Neural crest cell (in vitro differentiated cells): Measurements from ENCODE around the gene LCOR. TPM values are rescaled to one million over a fixed set of nuclear protein-coding genes. Genes with fewer than 3 reads are reported as not detected.

Source experiments
- DNase-seq: peaks from one replicate; pipeline ENCODE4 v3.0.0; 2021; ENCODE audit warnings: low read depth, mixed read lengths, low spot score
- H3K27ac Mint-ChIP-seq: one replicate; pipeline ENCODE4 v1.8.0; 2021; ENCODE audit warnings: mild to moderate bottlenecking, mixed read lengths; ENCODE audit not compliant: unreplicated experiment
- H3K27me3 Mint-ChIP-seq: 2 replicates; pipeline ENCODE4 v1.8.0; 2021; ENCODE audit warnings: low read depth, mild to moderate bottlenecking, mixed read lengths
- H3K36me3 Mint-ChIP-seq: 2 replicates; pipeline ENCODE4 v1.8.0; 2021; ENCODE audit warnings: low read depth, mild to moderate bottlenecking, mixed read lengths
- H3K4me1 Mint-ChIP-seq: 2 replicates; pipeline ENCODE4 v1.8.0; 2021; ENCODE audit warnings: mixed read lengths
- H3K4me3 Mint-ChIP-seq: one replicate; pipeline ENCODE4 v1.8.0; 2021; ENCODE audit warnings: mild to moderate bottlenecking, mixed read lengths
- H3K9me3 Mint-ChIP-seq: 2 replicates; pipeline ENCODE4 v1.8.0; 2021; ENCODE audit warnings: mixed read lengths
- CTCF ChIP-seq: fragments of 200-600 bp; sonication (generic); conservative IDR thresholded peaks from 2 replicates; pipeline ENCODE4 v1.5.0; 2021; ENCODE audit warnings: antibody characterized with exemption, mild to moderate bottlenecking
- total RNA-seq: library from RNA; stranded (reverse); gene quantifications from 2 replicates; pipeline ENCODE4 v1.2.1, GENCODE V29; 2021

The LCOR gene
- total RNA-seq, 1 donor from 2014 or later, result 54.4 TPM

GRCh38 chr10:96972264-96972663 lies 140.2 kb downstream of the LCOR start:
- Mint-ChIP-seq H3K4me3 (no peak overlapping the region), H3K9me3 (no peaks in the 10 kb centered on the region), H3K36me3 (no peaks in the 10 kb centered on the region), H3K27ac (no peak overlapping the region), H3K27me3 (no peaks in the 10 kb centered on the region), H3K4me1 (peaks cover 16% of the 10 kb centered on the region)
- DNase-seq, result no peak
- TF ChIP-seq CTCF, result no peak

DNA sequence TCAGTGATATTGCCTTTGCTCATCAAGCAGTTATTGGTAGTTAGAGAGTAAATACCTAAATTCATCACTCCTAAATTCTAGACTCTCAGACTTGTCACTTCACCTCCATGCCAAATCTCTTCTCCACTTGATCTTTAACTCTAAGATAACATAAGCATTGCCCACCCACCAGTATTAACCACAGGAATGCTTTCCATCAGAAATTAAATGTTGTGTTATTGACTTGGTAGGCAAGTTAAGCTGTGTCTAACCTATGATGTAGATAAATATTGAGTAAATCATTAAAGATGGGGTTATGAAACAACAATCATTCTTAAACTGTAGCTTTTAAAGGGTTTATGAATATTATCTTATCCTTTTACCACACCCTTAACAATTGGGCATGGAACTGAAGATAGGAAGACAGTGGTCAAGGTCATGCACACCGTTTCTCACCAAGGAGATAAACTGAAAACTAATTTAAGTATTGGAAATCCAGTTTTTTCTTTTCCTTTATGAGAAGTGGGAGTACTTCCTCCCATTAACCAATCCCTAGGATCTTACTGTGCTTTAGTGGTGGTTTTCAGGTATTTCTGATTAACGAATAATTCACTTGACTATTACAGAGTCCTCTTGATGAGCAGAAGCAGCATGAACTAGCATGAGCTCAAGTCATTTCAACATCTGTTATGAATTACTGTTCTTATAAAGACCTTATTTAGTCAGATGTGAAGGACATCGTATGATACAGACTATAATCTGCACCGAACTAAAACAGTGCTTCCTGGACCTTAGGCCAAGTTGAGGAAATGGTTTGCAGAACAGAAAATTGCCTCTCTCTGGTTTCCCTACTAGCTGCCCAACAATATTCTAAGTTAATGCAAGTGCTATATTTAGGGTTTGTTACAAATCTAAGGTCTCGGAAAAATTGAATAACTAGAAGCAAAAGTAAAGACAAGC lies 142.0 kb downstream of the LCOR start:
- no peaks in the 10 kb centered on the region for H3K9me3 Mint-ChIP-seq
- TF ChIP-seq CTCF, result no peak
- no peak overlapping the region for H3K27ac Mint-ChIP-seq
- no peaks in the 10 kb centered on the region for H3K27me3 Mint-ChIP-seq
- no peak overlapping the region for H3K4me3 Mint-ChIP-seq
- peaks cover 16% of the 10 kb centered on the region for H3K4me1 Mint-ChIP-seq
- H3K36me3 Mint-ChIP-seq, result no peaks in the 10 kb centered on the region
- DNase-seq, result no peak

- H3K9me3 Mint-ChIP-seq, result no peaks in the 10 kb centered on the region
- no peak for TF ChIP-seq CTCF
- H3K4me3 Mint-ChIP-seq, result no peak overlapping the region
- no peaks in the 10 kb centered on the region for H3K27me3 Mint-ChIP-seq
- peaks cover 16% of the 10 kb centered on the region for H3K4me1 Mint-ChIP-seq
- no peak for DNase-seq
- no peak overlapping the region for H3K27ac Mint-ChIP-seq
- H3K36me3 Mint-ChIP-seq, result no peaks in the 10 kb centered on the region
Observed at GRCh38 chr10:96975136-96975535, 143.0 kb downstream of the LCOR start.

- Mint-ChIP-seq H3K27me3 (no peaks in the 10 kb centered on the region), H3K9me3 (no peaks in the 10 kb centered on the region), H3K27ac (no peak overlapping the region), H3K4me1 (peaks cover 3% of the 10 kb centered on the region), H3K4me3 (no peak overlapping the region), H3K36me3 (peaks cover 24% of the 10 kb centered on the region)
- DNase-seq, result no peak
- no peak for TF ChIP-seq CTCF
Observed at GRCh38 chr10:96978621-96979154, 146.6 kb downstream of the LCOR start.

- H3K4me1 Mint-ChIP-seq, result peaks cover 23% of the 10 kb centered on the region
- no peak for TF ChIP-seq CTCF
- H3K27ac Mint-ChIP-seq, result no peak overlapping the region
- H3K9me3 Mint-ChIP-seq, result no peaks in the 10 kb centered on the region
- H3K36me3 Mint-ChIP-seq, result peaks cover 24% of the 10 kb centered on the region
- H3K4me3 Mint-ChIP-seq, result no peak overlapping the region
- no peaks in the 10 kb centered on the region for H3K27me3 Mint-ChIP-seq
- no peak for DNase-seq
Observed at GRCh38 chr10:96982149-96982930, 150.2 kb downstream of the LCOR start.
